B cell (primary cell): Measurements from ENCODE around the gene CHMP6. TPM values are rescaled to one million over a fixed set of nuclear protein-coding genes. Genes with fewer than 3 reads are reported as not detected.

Experiments used
- ATAC-seq: fragments of 200-7000 bp; cut with Tn5 transposase; one replicate; pipeline ENCODE4 v1.10.0; 2021; ENCODE audit warnings: low read depth, mild to moderate bottlenecking, moderate number of reproducible peaks, moderate library complexity
- CTCF ChIA-PET: fragments of 350-600 bp; sonication (Branson Sonifier 250); formaldehyde crosslinking; loops from one replicate; lab custom pipeline; 2021; ENCODE audit warnings: antibody characterized with exemption, inconsistent platforms; lab: Charles Lee
- POLR2A ChIA-PET: fragments of 350-600 bp; sonication (Branson Sonifier 250); formaldehyde crosslinking; loops from one replicate; lab custom pipeline; 2021; ENCODE audit warnings: antibody characterized with exemption; lab: Charles Lee
- DNase-seq: peaks from one replicate; pipeline ENCODE4 v3.0.0; 2013
- H2AFZ ChIP-seq: 2 replicates; pipeline ENCODE4 v1.6.1; 2012; ENCODE audit warnings: mild to moderate bottlenecking, low read depth, low read length; ENCODE audit not compliant: insufficient read depth, poor library complexity, severe bottlenecking
- H3K27ac ChIP-seq, 2 donors: 1 replicate in 1 of 2; 2 replicates in 1 of 2; pipeline ENCODE4 v1.5.1; 2012 to 2013; ENCODE audit warnings: low read length in 2 of 2, mild to moderate bottlenecking in 2 of 2, moderate library complexity in 1 of 2
- H3K27me3 ChIP-seq, 4 experiments: fragments of 200-600 bp in 1 of 4; sonication (generic) in 1 of 4; replicated peaks in 1 of 4; 1 replicate in 2 of 4; 2 replicates in 2 of 4; pipeline versions ENCODE4 v1.6.1 to v1.7.0; 2013 to 2016; ENCODE audit warnings: low read length in 3 of 4, mild to moderate bottlenecking in 2 of 4, mixed read lengths in 1 of 4, moderate library complexity in 1 of 4; ENCODE audit not compliant: insufficient read depth in 4 of 4, control insufficient read depth in 3 of 4; ENCODE audit errors: control extremely low read depth in 1 of 4
- H3K36me3 ChIP-seq, 2 experiments: replicated peaks in 1 of 2; 1 replicate in 1 of 2; 2 replicates in 1 of 2; pipeline versions ENCODE4 v1.6.1 to v1.7.1; 2013; ENCODE audit warnings: low read length in 1 of 2; ENCODE audit not compliant: insufficient read depth in 2 of 2, control insufficient read depth in 1 of 2; ENCODE audit errors: control extremely low read depth in 1 of 2, extremely low read depth in 1 of 2
- H3K4me1 ChIP-seq, 2 donors: fragments of 200-600 bp in 1 of 2; sonication (generic) in 1 of 2; 1 replicate in 1 of 2; 2 replicates in 1 of 2; pipeline versions ENCODE4 v1.5.1 to v1.6.1; 2013 to 2017; ENCODE audit warnings: low read length in 2 of 2; ENCODE audit not compliant: control insufficient read depth in 2 of 2, insufficient read depth in 2 of 2
- H3K4me2 ChIP-seq: replicated peaks from 2 replicates; pipeline ENCODE3; 2012; ENCODE audit warnings: mild to moderate bottlenecking, low read depth, low read length; ENCODE audit not compliant: poor library complexity, severe bottlenecking
- H3K4me3 ChIP-seq, 5 experiments: fragments of 200-600 bp in 1 of 5; sonication (generic) in 1 of 5; 1 replicate in 3 of 5; 2 replicates in 2 of 5; pipeline versions ENCODE4 v1.5.1 to v1.7.0; 2011 to 2016; ENCODE audit warnings: low read length in 4 of 5, mild to moderate bottlenecking in 4 of 5, low read depth in 2 of 5, control low read depth in 1 of 5, moderate library complexity in 1 of 5; ENCODE audit not compliant: insufficient read depth in 1 of 5; ENCODE audit errors: control extremely low read depth in 1 of 5, extremely low read depth in 1 of 5
- H3K79me2 ChIP-seq: fragments of 200-600 bp; sonication (generic); one replicate; pipeline ENCODE4 v1.6.0; 2016; ENCODE audit warnings: low read length; ENCODE audit not compliant: control insufficient read depth, insufficient read depth
- H3K9ac ChIP-seq: fragments of 200-600 bp; sonication (generic); 2 replicates; pipeline ENCODE4 v1.6.1; 2017; ENCODE audit warnings: mild to moderate bottlenecking, low read length, moderate library complexity
- H3K9me3 ChIP-seq, 3 donors: one replicate each; pipeline versions ENCODE4 v1.6.1 to v1.7.1; 2013; ENCODE audit warnings: low read length in 2 of 3; ENCODE audit not compliant: control insufficient read depth in 2 of 3, insufficient read depth in 1 of 3; ENCODE audit errors: control extremely low read depth in 1 of 3
- H4K20me1 ChIP-seq: 2 replicates; pipeline ENCODE4 v1.6.0; 2012; ENCODE audit warnings: mild to moderate bottlenecking, low read length; ENCODE audit not compliant: insufficient read depth, control insufficient read depth, poor library complexity, severe bottlenecking
- H3K27ac Mint-ChIP-seq: one replicate; pipeline ENCODE4 v1.8.0; 2021; ENCODE audit warnings: mixed read lengths
- H3K27me3 Mint-ChIP-seq: one replicate; pipeline ENCODE4 v1.8.0; 2021; ENCODE audit warnings: mixed read lengths
- H3K4me1 Mint-ChIP-seq: one replicate; pipeline ENCODE4 v1.8.0; 2021; ENCODE audit warnings: mixed read lengths
- H3K4me3 Mint-ChIP-seq: one replicate; pipeline ENCODE4 v1.8.0; 2021; ENCODE audit warnings: mixed read lengths
- H3K9me3 Mint-ChIP-seq: one replicate; pipeline ENCODE4 v1.8.0; 2022; ENCODE audit warnings: mixed read lengths; ENCODE audit not compliant: insufficient read depth
- EZH2 ChIP-seq: IDR thresholded peaks from 2 replicates; pipeline ENCODE4 v1.6.1; 2012; ENCODE audit warnings: borderline replicate concordance, low read depth, mild to moderate bottlenecking, moderate library complexity, low read length; ENCODE audit not compliant: insufficient read depth, poor library complexity, severe bottlenecking
- WGBS: methylation state at CpG from one replicate; pipeline ENCODE4 v1.1.5; 2013; ENCODE audit warnings: missing lambda C conversion rate; ENCODE audit not compliant: insufficient coverage; 5-methylcytosine and 5-hydroxymethylcytosine counted together
- intact Hi-C: fragments of 100-400 bp; cut with micrococcal nuclease; formaldehyde crosslinking; loops from one replicate; pipeline ENCODE4 v1.10.0; 2022
- polyA plus RNA-seq: library from polyadenylated mRNA; depleted of rRNA; stranded (reverse); fragments of >200 nt; gene quantifications from 2 replicates; pipeline ENCODE4 v1.2.3, GENCODE V29; 2012
- total RNA-seq, 2 donors: library from RNA; stranded (reverse); fragments of 120-200 nt in 1 of 2; gene quantifications; 1 replicate in 1 of 2; 2 replicates in 1 of 2; pipeline versions ENCODE4 v1.2.3 to v1.2.4, GENCODE V29; 2013 to 2022
- TF ChIP-seq, protein P1 (sequence below): fragments of 200-600 bp; IDR thresholded peaks from one replicate; pipeline ENCODE4 v1.8.0; 2022; ENCODE audit warnings: antibody characterized with exemption, mild to moderate bottlenecking

The CHMP6 gene
- total and polyA plus RNA-seq, 2 donors (not counting 1 experiment from before 2014, with no cell fraction given), result 21.2 to 46.2 TPM

DNA sequence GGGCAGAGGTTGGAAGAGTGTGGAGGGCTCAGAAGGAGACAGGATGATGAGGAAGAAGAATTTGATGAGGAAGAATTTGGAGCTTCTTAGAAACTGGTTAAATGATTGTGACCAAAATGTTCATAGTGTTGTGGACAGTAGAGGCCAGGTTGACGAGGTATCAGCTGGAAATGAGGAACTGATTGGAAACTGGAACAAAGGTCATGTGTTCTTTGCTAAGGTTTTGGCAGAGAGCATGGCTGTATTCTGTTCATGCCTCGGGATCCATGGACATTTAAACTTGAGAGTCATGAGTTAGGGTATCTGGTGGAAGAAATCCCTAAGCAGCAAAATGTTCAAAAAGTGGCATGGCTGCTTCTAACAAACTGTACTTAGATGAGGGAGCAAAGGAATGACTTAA, 19.3 kb downstream of the CHMP6 start:
- Mint-ChIP-seq H3K27me3 (peaks cover 12% of the 10 kb centered on the region), H3K4me3 (no peak overlapping the region), H3K27ac (no peak overlapping the region), H3K4me1 (no peaks in the 10 kb centered on the region), H3K9me3 (peaks cover 6% of the 10 kb centered on the region)
- ChIA-PET CTCF (interaction anchor here (1.3 kb wide), 1 partner anchor 13 kb away, joined by 4 read pairs; no protein-coding TSS in a partner anchor), POLR2A (no interaction called here)
- DNase-seq (no peak), ATAC-seq (no peak)
- Histone ChIP-seq H3K4me3 (no peak overlapping the region), H3K36me3 (no peaks in the 10 kb centered on the region), H3K9ac (no peak overlapping the region), H2AFZ (no peak overlapping the region), H3K9me3 (peaks cover 0 to 20% (median 4%) of the 10 kb centered on the region in 3 donors), H3K79me2 (no peaks in the 10 kb centered on the region), H4K20me1 (no peaks in the 10 kb centered on the region), H3K27me3 (peaks cover 0 to 7% (median 1%) of the 10 kb centered on the region in 4 experiments), H3K4me2 (no peak overlapping the region), H3K27ac (no peak overlapping the region), H3K4me1 (no peaks in the 10 kb centered on the region)
- WGBS, result 87% methylated on average over 2 of the region's 2 CpGs
- intact Hi-C loops, result no loop called here
- TF ChIP-seq, protein P1, sequence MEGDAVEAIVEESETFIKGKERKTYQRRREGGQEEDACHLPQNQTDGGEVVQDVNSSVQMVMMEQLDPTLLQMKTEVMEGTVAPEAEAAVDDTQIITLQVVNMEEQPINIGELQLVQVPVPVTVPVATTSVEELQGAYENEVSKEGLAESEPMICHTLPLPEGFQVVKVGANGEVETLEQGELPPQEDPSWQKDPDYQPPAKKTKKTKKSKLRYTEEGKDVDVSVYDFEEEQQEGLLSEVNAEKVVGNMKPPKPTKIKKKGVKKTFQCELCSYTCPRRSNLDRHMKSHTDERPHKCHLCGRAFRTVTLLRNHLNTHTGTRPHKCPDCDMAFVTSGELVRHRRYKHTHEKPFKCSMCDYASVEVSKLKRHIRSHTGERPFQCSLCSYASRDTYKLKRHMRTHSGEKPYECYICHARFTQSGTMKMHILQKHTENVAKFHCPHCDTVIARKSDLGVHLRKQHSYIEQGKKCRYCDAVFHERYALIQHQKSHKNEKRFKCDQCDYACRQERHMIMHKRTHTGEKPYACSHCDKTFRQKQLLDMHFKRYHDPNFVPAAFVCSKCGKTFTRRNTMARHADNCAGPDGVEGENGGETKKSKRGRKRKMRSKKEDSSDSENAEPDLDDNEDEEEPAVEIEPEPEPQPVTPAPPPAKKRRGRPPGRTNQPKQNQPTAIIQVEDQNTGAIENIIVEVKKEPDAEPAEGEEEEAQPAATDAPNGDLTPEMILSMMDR, result no peak
- TF ChIP-seq EZH2, result no peak

DNA sequence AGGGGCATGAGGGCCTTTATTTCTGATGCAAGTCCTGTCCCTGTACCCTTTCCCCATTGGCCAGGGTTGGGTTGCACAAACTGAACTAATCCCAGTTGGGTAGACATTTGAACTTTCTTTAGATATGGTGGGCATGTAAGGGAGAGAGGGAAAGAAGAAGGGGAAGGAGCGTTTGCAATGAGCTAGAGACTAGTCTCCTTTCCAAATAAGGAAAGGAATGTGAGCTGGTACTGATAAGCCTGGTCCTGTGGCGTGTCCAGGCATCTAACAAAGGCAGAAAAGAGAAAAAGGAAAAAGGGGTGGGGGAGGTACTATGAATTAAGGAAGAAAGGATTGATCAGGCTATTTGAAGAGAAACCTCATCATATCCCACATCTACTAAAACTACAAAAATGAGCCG, 20.3 kb downstream of the CHMP6 start:
- Histone ChIP-seq H4K20me1 (no peaks in the 10 kb centered on the region), H3K9me3 (peaks cover 0 to 20% (median 8%) of the 10 kb centered on the region in 3 donors), H3K4me3 (no peak overlapping the region), H3K4me1 (no peaks in the 10 kb centered on the region), H3K27ac (no peak overlapping the region), H3K9ac (no peak overlapping the region), H3K36me3 (no peaks in the 10 kb centered on the region), H3K79me2 (no peaks in the 10 kb centered on the region), H2AFZ (no peak overlapping the region), H3K4me2 (no peak overlapping the region), H3K27me3 (peaks cover 0 to 7% (median 0%) of the 10 kb centered on the region in 4 experiments)
- peaks cover 4% of the 10 kb centered on the region for H3K27me3 Mint-ChIP-seq
- POLR2A ChIA-PET, result no interaction called here
- H3K27ac Mint-ChIP-seq, result no peak overlapping the region
- 94% methylated on average over 2 of the region's 3 CpGs for WGBS
- intact Hi-C loops, result no loop called here
- H3K9me3 Mint-ChIP-seq, result peaks cover 9% of the 10 kb centered on the region
- ATAC-seq (no peak), DNase-seq (no peak)
- H3K4me3 Mint-ChIP-seq, result no peak overlapping the region
- peaks cover 3% of the 10 kb centered on the region for H3K4me1 Mint-ChIP-seq
- CTCF ChIA-PET, result interaction anchor here (0.5 to 1.0 kb wide), 2 partner anchors 12 to 876 kb away, joined by 3 to 5 read pairs; no protein-coding TSS in a partner anchor
- TF ChIP-seq, protein P1, result no peak
- no peak for TF ChIP-seq EZH2
